Calu3 (cell line): ENCODE measurements around the gene AGBL4. TPM values are rescaled to one million over a fixed set of nuclear protein-coding genes. Genes with fewer than 3 reads are reported as not detected.

Experiments used
- BruUV-seq: library from RNA; stranded (reverse); fragments of 400-500 nt; replicated peaks from 2 replicates; lab custom pipeline; 2021; lab: Mats Ljungman, UMichigan
- CTCF ChIA-PET: fragments of 300-600 bp; sonication (Branson Sonifier 250); formaldehyde crosslinking; loops from one replicate; lab custom pipeline; 2022; ENCODE audit warnings: antibody characterized with exemption; lab: Charles Lee
- DNase-seq: peaks from one replicate; pipeline ENCODE4 v3.0.0; 2022
- H3K27ac Mint-ChIP-seq: one replicate; pipeline ENCODE4 v1.8.0; 2022; ENCODE audit warnings: mixed read lengths; ENCODE audit not compliant: unreplicated experiment
- H3K27me3 Mint-ChIP-seq: one replicate; pipeline ENCODE4 v1.8.0; 2022; ENCODE audit warnings: mixed read lengths; ENCODE audit not compliant: unreplicated experiment
- H3K36me3 Mint-ChIP-seq: one replicate; pipeline ENCODE4 v1.8.0; 2022; ENCODE audit warnings: mild to moderate bottlenecking, moderate library complexity, mixed read lengths; ENCODE audit not compliant: insufficient read depth, unreplicated experiment
- H3K4me1 Mint-ChIP-seq: one replicate; pipeline ENCODE4 v1.8.0; 2022; ENCODE audit warnings: mild to moderate bottlenecking, low read depth, mixed read lengths; ENCODE audit not compliant: unreplicated experiment
- H3K4me3 Mint-ChIP-seq: one replicate; pipeline ENCODE4 v1.8.0; 2022; ENCODE audit warnings: mild to moderate bottlenecking, low read depth, moderate library complexity, mixed read lengths; ENCODE audit not compliant: unreplicated experiment
- H3K9me3 Mint-ChIP-seq: one replicate; pipeline ENCODE4 v1.8.0; 2022; ENCODE audit warnings: low read depth, mixed read lengths; ENCODE audit not compliant: unreplicated experiment
- intact Hi-C: fragments of 100-400 bp; cut with micrococcal nuclease; formaldehyde crosslinking; loops from one replicate; pipeline ENCODE4 v1.10.0; 2022; ENCODE audit not compliant: unreplicated experiment
- total RNA-seq: library from RNA; stranded (reverse); gene quantifications from 2 replicates; pipeline ENCODE4 v1.2.3, GENCODE V29; 2022
- TF ChIP-seq, protein P1 (sequence below): fragments of 200-600 bp; IDR thresholded peaks from one replicate; pipeline ENCODE4 v1.8.0; 2022; ENCODE audit warnings: antibody characterized with exemption; ENCODE audit not compliant: unreplicated experiment

Gene AGBL4
- total RNA-seq, 1 experiment from 2014 or later, result not detected

DNA sequence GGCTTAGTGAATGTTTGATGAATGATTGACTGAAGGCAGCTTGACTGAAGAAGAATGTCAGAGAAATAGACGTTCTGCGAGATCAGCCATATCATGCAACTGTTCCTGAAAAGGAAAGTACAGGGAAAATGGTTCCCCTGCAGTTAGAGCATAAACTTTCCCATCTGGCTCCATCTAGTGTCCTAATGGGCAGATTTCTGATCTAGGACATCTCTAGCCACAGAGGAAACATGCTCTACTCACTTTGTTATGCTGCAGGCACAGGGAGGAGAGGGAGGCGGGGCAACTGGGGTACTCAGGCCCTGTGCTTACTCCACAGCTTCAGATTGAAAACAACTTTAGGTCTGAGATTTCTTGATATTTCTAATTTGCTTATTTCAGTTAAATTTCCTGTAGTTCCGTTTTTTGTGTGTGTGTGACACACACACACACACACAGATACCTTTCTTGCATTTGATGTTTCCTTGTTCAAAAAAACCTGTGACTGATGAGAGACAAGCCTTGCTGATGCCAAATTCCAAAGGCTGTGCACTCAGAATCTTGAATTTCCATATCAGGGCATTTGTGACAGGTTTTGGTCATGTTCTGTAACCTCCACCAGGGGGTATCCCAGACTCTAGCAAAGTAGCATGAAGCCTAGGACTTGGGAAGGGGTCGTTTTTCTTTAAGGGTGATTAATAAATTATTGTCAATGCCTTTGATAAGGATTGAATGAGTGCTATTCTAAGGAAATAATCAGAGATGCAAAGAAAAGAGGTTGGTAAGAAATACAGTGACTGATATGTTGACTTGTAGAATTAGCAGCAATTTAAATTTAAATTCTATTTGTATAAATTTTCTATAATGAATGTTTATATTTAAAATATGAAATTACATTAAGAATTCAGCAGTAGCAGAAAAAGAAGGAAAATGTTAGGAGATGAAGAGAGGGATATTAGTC is 1107.4 kb downstream of the AGBL4 start:
- TF ChIP-seq, protein P1, sequence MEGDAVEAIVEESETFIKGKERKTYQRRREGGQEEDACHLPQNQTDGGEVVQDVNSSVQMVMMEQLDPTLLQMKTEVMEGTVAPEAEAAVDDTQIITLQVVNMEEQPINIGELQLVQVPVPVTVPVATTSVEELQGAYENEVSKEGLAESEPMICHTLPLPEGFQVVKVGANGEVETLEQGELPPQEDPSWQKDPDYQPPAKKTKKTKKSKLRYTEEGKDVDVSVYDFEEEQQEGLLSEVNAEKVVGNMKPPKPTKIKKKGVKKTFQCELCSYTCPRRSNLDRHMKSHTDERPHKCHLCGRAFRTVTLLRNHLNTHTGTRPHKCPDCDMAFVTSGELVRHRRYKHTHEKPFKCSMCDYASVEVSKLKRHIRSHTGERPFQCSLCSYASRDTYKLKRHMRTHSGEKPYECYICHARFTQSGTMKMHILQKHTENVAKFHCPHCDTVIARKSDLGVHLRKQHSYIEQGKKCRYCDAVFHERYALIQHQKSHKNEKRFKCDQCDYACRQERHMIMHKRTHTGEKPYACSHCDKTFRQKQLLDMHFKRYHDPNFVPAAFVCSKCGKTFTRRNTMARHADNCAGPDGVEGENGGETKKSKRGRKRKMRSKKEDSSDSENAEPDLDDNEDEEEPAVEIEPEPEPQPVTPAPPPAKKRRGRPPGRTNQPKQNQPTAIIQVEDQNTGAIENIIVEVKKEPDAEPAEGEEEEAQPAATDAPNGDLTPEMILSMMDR, result peak; percentile 46
- Mint-ChIP-seq H3K4me3 (no peak overlapping the region), H3K27me3 (no peaks in the 10 kb centered on the region), H3K4me1 (peaks cover 17% of the 10 kb centered on the region), H3K27ac (peak overlapping the region; percentile 5), H3K9me3 (no peaks in the 10 kb centered on the region), H3K36me3 (no peaks in the 10 kb centered on the region)
- CTCF ChIA-PET, result interaction anchor here (0.6 to 1.1 kb wide), 4 partner anchors 17 to 1417 kb away, joined by 3 to 5 read pairs (median 3); no protein-coding TSS in a partner anchor
- DNase-seq, result peak; percentile 53
- intact Hi-C loops, result loop anchor here (1.0 to 10.0 kb wide), 8 partner anchors 62 to 1164 kb away; no protein-coding TSS in a partner anchor
- no TSS peak for BruUV-seq

DNA sequence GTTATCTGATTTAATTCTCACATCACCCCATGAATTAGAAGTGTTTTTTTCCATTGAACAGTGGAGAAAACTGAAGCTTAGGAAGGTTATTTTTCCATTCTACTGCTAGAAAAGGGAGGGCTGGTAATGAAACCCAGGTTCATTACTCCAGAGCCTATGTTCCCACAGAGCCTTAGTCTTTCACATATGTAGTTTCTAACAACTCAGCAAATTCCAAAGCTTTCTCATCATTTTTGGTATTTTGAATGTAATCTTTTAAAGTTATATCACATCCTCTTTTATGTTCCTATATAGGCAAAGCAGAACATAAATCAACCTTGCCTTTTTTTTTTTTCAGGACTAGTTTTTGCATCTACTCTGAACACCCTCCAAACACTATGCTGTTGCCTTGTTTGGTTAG is 1115.1 kb downstream of the AGBL4 start:
- intact Hi-C loops, result no loop called here
- Mint-ChIP-seq H3K4me3 (no peak overlapping the region), H3K4me1 (no peaks in the 10 kb centered on the region), H3K27me3 (no peaks in the 10 kb centered on the region), H3K9me3 (no peaks in the 10 kb centered on the region), H3K27ac (no peak overlapping the region), H3K36me3 (no peaks in the 10 kb centered on the region)
- CTCF ChIA-PET, result no interaction called here
- BruUV-seq, result no TSS peak
- TF ChIP-seq, protein P1, result no peak
- DNase-seq, result no peak

DNA sequence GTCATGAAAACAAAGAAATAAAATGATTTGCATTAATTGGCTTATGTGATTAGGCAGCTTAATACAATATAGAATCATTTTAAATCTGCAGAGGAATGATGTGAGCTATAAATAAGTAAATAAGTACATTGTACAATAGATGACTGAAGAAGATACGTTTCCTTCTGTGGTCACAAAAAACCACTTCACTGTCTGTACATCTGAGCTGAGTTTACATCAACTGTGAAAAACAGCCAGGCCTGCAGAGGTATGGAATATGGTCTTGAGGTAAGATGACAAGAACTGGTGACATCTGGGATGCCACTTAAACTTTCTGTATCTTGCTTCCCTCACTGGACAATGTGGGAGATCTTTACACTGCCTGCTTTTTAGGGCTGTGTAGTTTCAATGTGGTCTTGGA is 1117.0 kb downstream of the AGBL4 start:
- BruUV-seq, result no TSS peak
- Mint-ChIP-seq H3K4me1 (no peaks in the 10 kb centered on the region), H3K9me3 (peaks cover under 1% of the 10 kb centered on the region), H3K27me3 (no peaks in the 10 kb centered on the region), H3K4me3 (no peak overlapping the region), H3K27ac (no peak overlapping the region), H3K36me3 (no peaks in the 10 kb centered on the region)
- TF ChIP-seq, protein P1, result no peak
- intact Hi-C loops, result no loop called here
- DNase-seq, result no peak
- CTCF ChIA-PET, result no interaction called here

DNA sequence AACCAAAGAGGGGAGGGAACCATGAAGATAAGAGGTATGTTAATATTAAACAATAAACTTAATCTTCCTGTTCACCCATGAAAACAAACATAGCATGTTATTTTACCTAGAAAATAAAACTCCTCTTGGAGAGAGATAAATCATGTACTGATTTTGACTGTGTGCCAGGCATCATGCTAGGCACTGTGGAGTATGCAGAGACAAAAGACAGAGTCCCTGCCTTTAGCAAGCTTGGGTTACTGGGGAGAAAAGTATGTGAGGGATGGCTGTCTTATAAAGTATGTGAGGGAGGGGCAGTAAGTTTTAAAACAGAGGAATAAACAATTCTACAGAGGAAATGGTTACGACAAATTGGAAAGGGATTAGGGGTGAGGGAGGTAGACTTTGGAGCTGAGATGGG is 1117.6 kb downstream of the AGBL4 start:
- intact Hi-C loops, result no loop called here
- CTCF ChIA-PET, result no interaction called here

More for the DNA sequence above, 1117.6 kb downstream of the AGBL4 start:
- Mint-ChIP-seq H3K36me3 (no peaks in the 10 kb centered on the region), H3K27ac (no peak overlapping the region), H3K4me3 (no peak overlapping the region), H3K9me3 (peaks cover 2% of the 10 kb centered on the region), H3K27me3 (no peaks in the 10 kb centered on the region), H3K4me1 (no peaks in the 10 kb centered on the region)
- TF ChIP-seq, protein P1, result no peak
- DNase-seq, result no peak
- no TSS peak for BruUV-seq
